Measurements from ENCODE around the gene THAP4. TPM values are rescaled to one million over a fixed set of nuclear protein-coding genes. Genes with fewer than 3 reads are reported as not detected.

THAP4 gene
- total and polyA plus RNA-seq, 2 experiments from 2014 or later, result 82.0 to 101 TPM

DNA sequence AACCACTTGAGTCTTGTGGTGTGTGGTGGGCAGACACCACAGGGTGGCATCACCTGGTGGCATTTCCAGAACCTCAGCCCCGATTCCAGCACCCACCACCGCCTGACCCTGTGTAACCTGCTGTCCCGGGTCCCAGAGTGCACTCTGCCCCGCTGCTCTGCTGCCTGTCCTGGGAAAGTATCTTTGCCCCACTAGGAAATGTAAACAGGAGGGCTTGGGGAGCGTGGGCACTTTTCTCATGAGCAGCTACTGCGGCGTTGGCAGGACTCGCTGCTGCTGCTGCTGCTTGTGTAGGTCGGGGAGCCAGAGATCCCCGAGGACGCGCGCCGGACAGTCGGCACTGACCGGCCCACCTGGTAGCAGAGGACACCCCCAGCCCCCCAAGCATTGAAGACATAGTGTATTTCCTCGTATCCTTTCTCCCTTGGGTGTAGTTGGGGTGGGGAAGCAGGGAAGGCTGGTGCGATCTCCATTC is 36.3 kb upstream of the THAP4 start:
- Histone ChIP-seq H3K27ac (no peak overlapping the region), H3K4me3 (no peak overlapping the region), H3K4me1 (ENCODE audit: low read depth) (no peaks in the 10 kb centered on the region), H3K36me3 (peaks cover 11% of the 10 kb centered on the region), H3K9me3 (ENCODE audit: low read depth) (no peaks in the 10 kb centered on the region), H3K27me3 (no peaks in the 10 kb centered on the region)
- TF ChIP-seq, protein P1, sequence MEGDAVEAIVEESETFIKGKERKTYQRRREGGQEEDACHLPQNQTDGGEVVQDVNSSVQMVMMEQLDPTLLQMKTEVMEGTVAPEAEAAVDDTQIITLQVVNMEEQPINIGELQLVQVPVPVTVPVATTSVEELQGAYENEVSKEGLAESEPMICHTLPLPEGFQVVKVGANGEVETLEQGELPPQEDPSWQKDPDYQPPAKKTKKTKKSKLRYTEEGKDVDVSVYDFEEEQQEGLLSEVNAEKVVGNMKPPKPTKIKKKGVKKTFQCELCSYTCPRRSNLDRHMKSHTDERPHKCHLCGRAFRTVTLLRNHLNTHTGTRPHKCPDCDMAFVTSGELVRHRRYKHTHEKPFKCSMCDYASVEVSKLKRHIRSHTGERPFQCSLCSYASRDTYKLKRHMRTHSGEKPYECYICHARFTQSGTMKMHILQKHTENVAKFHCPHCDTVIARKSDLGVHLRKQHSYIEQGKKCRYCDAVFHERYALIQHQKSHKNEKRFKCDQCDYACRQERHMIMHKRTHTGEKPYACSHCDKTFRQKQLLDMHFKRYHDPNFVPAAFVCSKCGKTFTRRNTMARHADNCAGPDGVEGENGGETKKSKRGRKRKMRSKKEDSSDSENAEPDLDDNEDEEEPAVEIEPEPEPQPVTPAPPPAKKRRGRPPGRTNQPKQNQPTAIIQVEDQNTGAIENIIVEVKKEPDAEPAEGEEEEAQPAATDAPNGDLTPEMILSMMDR (IDR thresholded peaks at IDR 0.05; ENCODE audit: low read depth, low read length), result no peak
- DNase-seq (ENCODE audit: low read depth in 1 of 2, low spot score in 1 of 2), result no peak

DNA sequence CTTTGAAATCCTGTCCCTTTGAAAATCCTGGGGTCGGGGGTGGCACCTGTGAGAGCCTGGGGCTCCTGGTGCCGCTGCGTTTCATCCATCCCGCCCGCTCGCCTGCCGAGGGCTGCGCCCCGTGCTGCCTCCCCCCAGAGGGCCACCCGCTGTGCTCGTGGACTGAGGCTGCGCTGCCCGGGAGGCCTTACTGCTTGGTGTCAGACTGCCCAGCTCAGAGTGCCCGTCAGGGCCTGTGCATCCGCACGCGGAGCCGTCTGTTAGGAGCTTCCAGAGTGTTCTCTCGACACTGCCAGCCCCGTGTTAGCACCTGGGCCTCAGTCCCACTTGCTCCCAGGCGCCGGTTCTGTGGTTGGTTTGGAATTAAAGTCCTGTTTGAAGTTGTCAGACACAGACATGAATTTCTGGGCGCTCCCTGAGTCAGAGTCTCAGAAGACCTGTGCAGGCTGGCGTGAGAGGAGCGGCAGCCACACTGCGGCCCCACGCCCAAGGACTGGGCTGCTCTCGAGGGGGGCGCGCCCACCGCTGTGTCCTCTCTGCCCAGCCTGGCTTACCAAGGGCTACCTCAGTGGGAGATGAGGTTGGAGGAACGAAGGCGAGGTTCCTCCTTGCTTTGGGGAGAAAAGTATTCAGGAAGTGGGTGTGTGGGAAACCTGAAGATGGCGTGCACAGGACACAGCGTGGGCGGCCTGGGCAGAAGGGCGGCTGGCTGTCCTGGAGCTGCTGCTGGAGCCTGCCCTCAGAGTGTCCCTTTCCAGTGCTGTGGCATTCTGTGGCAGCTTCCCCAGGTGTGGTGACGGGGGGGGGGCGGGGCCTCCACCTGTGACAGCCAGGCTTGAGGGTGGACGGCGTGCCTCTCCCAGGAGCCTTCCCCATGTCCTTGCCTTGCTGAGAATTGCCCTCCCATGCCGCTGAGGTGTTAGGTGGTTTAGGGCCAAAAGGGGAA is 35.6 kb upstream of the THAP4 start:
- Histone ChIP-seq H3K4me3 (no peak overlapping the region), H3K9me3 (ENCODE audit: low read depth) (no peaks in the 10 kb centered on the region), H3K27ac (no peak overlapping the region), H3K27me3 (no peaks in the 10 kb centered on the region), H3K36me3 (peaks cover 8% of the 10 kb centered on the region), H3K4me1 (ENCODE audit: low read depth) (no peaks in the 10 kb centered on the region)
- DNase-seq (ENCODE audit: low read depth in 1 of 2, low spot score in 1 of 2), result no peak
- TF ChIP-seq, protein P1 (IDR thresholded peaks at IDR 0.05; ENCODE audit: low read depth, low read length), result no peak

DNA sequence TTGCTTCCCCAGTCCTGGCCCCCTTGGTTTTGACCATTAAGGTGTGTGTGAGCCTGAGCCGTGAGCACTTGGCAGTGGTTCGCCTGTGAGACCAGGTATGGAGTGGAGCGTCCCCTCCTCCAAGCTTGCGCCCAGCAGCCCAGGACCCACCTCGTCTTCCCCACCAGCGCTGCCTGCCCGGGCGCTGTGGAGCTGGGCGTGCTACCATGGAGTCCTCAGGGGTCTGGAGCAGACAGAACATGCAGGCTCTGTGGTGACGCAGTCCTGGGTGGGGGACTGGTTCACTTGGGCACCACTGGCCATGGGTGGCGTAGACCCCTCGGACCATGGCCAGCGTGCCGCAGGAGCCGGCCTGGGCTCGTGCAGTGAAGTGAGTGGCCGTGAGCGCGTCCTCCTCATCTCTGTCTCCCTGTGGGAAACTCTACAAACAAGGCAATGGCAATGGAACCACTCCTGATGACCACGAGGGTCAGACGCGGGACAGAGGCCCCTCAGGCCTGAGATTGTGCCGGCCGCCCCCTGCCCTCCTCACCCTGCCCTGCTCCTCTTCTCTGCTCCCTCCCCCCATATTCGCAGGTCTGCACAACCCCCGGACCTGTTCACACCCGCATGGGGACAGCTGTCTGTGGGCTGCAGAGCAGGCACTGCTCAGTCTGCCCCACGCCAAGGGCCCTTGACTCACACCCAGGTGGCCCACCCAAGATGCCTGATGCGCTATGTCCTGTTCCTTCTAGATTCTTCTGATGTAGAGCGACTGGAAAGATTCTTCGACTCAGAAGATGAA is 34.7 kb upstream of the THAP4 start:
- peaks cover 3% of the 10 kb centered on the region for H3K4me1 ChIP-seq (ENCODE audit: low read depth)
- no peak overlapping the region for H3K4me3 ChIP-seq
- TF ChIP-seq, protein P1 (IDR thresholded peaks at IDR 0.05; ENCODE audit: low read depth, low read length), result no peak
- no peaks in the 10 kb centered on the region for H3K9me3 ChIP-seq (ENCODE audit: low read depth)
- no peaks in the 10 kb centered on the region for H3K27me3 ChIP-seq
- H3K27ac ChIP-seq, result no peak overlapping the region
- H3K36me3 ChIP-seq, result peaks cover 6% of the 10 kb centered on the region
- DNase-seq (ENCODE audit: low read depth in 1 of 2, low spot score in 1 of 2), result no peak

DNA sequence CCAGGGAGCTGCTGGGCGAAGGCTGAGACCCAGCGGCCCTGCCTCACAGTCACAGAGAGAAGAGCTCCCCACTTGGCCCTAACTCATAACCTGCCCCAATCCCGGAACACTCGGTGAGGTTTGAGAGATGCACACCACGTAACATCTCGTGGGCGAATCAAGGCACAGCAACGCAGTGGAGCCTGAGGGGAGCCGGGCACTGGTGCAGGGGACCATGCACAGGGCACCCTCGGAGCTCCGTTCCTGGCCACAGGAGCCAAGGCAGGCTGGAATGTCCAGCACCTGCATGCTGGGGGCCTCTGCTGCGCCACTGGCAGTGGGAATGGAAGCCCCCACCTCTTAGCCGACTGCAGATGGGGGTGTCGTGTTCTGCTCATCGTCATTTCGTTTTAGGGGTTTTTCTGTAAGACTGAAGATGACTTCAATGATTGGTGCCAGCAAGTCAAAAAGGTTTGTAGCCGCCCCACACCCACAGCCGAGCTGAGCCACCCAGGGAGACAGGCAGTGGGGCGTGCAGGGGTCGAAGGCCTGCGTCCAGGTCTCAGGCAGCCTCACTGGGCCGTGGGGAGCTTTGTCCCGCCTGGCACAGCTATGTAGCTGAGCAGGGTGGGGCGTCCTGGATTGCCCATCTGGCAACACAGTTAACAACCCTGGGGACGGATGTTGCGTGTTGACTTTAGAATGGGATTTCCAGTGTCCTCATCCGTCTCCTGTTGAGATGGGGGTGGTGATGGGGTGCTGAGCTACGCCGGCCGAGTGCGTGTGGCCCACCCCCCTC is 33.6 kb upstream of the THAP4 start:
- H3K4me3 ChIP-seq, result no peak overlapping the region
- DNase-seq (ENCODE audit: low read depth in 1 of 2, low spot score in 1 of 2), result no peak
- TF ChIP-seq, protein P1 (IDR thresholded peaks at IDR 0.05; ENCODE audit: low read depth, low read length), result no peak
- H3K9me3 ChIP-seq (ENCODE audit: low read depth), result no peaks in the 10 kb centered on the region
- no peak overlapping the region for H3K27ac ChIP-seq
- no peaks in the 10 kb centered on the region for H3K27me3 ChIP-seq
- H3K36me3 ChIP-seq, result peaks cover 6% of the 10 kb centered on the region
- peaks cover 9% of the 10 kb centered on the region for H3K4me1 ChIP-seq (ENCODE audit: low read depth)

DNA sequence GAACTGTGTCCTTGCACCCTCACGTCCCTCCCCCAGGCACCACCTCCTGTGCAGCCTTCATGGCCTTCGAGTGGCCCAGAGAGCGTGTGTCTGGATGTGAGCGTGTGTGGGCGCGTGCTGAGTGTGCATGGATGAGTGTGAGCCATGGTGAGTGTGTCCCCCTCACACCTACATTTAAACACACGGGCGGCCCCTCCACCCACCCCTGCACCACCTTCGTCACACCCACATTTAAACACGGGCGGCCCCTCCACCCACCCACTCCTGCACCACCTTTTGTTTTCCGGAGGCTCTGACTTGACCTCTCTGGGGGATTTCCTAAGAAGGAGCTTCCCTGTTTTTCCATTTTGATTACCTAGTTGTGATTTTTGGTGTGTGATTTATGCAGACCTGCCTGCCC is 31.9 kb upstream of the THAP4 start:
- Histone ChIP-seq H3K9me3 (ENCODE audit: low read depth) (no peaks in the 10 kb centered on the region), H3K27me3 (no peaks in the 10 kb centered on the region), H3K27ac (no peak overlapping the region), H3K4me3 (no peak overlapping the region), H3K36me3 (peaks cover 6% of the 10 kb centered on the region), H3K4me1 (ENCODE audit: low read depth) (peaks cover 9% of the 10 kb centered on the region)
- TF ChIP-seq, protein P1 (IDR thresholded peaks at IDR 0.05; ENCODE audit: low read depth, low read length), result no peak
- DNase-seq (ENCODE audit: low read depth in 1 of 2, low spot score in 1 of 2), result no peak

Measured in cardiac muscle cell (in vitro differentiated cells and primary cell).